MM.1S (cell line): ENCODE results near the gene AP3B1.

ENCODE experiments used
- DNase-seq: peaks from one replicate; pipeline ENCODE4 v3.0.0-alpha.2; 2015
- H2AFZ ChIP-seq: fragments of 300-600 bp; sonication (generic); 2 replicates; pipeline ENCODE4 v1.6.0; 2016; ENCODE audit warnings: antibody characterized with exemption, low read length
- H3F3A ChIP-seq: fragments of 300-600 bp; sonication (generic); 2 replicates; pipeline ENCODE4 v1.6.1; 2016; ENCODE audit warnings: mild to moderate bottlenecking, antibody characterized with exemption, low read length, moderate library complexity, mixed read lengths; ENCODE audit not compliant: insufficient read depth
- H3K27ac ChIP-seq: fragments of 300-600 bp; sonication (generic); 2 replicates; pipeline ENCODE4 v1.5.1; 2016; ENCODE audit warnings: mild to moderate bottlenecking, low read length
- H3K27me3 ChIP-seq: fragments of 300-600 bp; sonication (generic); replicated peaks from 2 replicates; pipeline ENCODE4 v1.6.0; 2016; ENCODE audit warnings: low read length; ENCODE audit not compliant: insufficient read depth
- H3K36me3 ChIP-seq: fragments of 300-600 bp; sonication (generic); replicated peaks from 2 replicates; pipeline ENCODE4 v1.6.1; 2016; ENCODE audit warnings: mild to moderate bottlenecking, low read length, mixed read lengths; ENCODE audit not compliant: insufficient read depth
- H3K4me1 ChIP-seq: fragments of 300-600 bp; sonication (generic); 2 replicates; pipeline ENCODE4 v1.6.1; 2016; ENCODE audit warnings: low read length, mixed read lengths
- H3K4me2 ChIP-seq: fragments of 300-600 bp; sonication (generic); 2 replicates; pipeline ENCODE4 v1.6.0; 2016; ENCODE audit warnings: low read depth, low read length
- H3K4me3 ChIP-seq: fragments of 300-600 bp; sonication (generic); 2 replicates; pipeline ENCODE4 v1.5.1; 2016; ENCODE audit warnings: low read length, mixed read lengths
- H3K79me2 ChIP-seq: fragments of 300-600 bp; sonication (generic); 2 replicates; pipeline ENCODE4 v1.6.1; 2016; ENCODE audit warnings: mixed run types, low read length, mixed read lengths
- H3K9ac ChIP-seq: fragments of 300-600 bp; sonication (generic); 2 replicates; pipeline ENCODE4 v1.6.1; 2016; ENCODE audit warnings: low read length, mixed read lengths
- H3K9me2 ChIP-seq: fragments of 300-600 bp; sonication (generic); replicated peaks from 2 replicates; pipeline ENCODE4 v1.6.1; 2016; ENCODE audit warnings: mild to moderate bottlenecking, low read length, mixed read lengths; ENCODE audit not compliant: insufficient read depth
- H3K9me3 ChIP-seq: fragments of 300-600 bp; sonication (generic); replicated peaks from 2 replicates; pipeline ENCODE4 v1.6.1; 2016; ENCODE audit warnings: mild to moderate bottlenecking, low read length, mixed read lengths; ENCODE audit not compliant: insufficient read depth
- H4K20me1 ChIP-seq: fragments of 300-600 bp; sonication (generic); 2 replicates; pipeline ENCODE4 v1.6.1; 2016; ENCODE audit warnings: mild to moderate bottlenecking, low read length, moderate library complexity, mixed read lengths; ENCODE audit not compliant: insufficient read depth
- CTCF ChIP-seq: fragments of 300-600 bp; sonication (generic); IDR thresholded peaks from 2 replicates; pipeline ENCODE4 v1.5.1; 2016; ENCODE audit warnings: antibody characterized with exemption, low read length, mixed read lengths
- EZH2 ChIP-seq: fragments of 300-600 bp; sonication (generic); optimal IDR thresholded peaks from 2 replicates; pipeline ENCODE3; 2017; ENCODE audit warnings: low read depth, mild to moderate bottlenecking, antibody characterized with exemption, low read length, mixed read lengths
- EZH2phosphoT487 ChIP-seq: fragments of 300-600 bp; sonication (generic); IDR thresholded peaks from 2 replicates; pipeline ENCODE4 v1.6.1; 2018; ENCODE audit warnings: antibody characterized with exemption, low read length

Gene AP3B1

GRCh38 chr5:78283802-78284201 lies 10.7 kb downstream of the AP3B1 start:
- peaks cover 65% of the 10 kb centered on the region for H3K79me2 ChIP-seq
- no peak overlapping the region for H2AFZ ChIP-seq
- H3K4me2 ChIP-seq = no peak overlapping the region
- no peak for DNase-seq
- no peaks in the 10 kb centered on the region for H3K27me3 ChIP-seq
- no peak overlapping the region for H3K4me3 ChIP-seq
- H3K27ac ChIP-seq = no peak overlapping the region
- H3K9me2 ChIP-seq = no peaks in the 10 kb centered on the region
- H4K20me1 ChIP-seq = no peaks in the 10 kb centered on the region
- no peaks in the 10 kb centered on the region for H3K9me3 ChIP-seq
- H3F3A ChIP-seq = no peaks in the 10 kb centered on the region
- no peak overlapping the region for H3K9ac ChIP-seq
- TF ChIP-seq EZH2 = no peak
- H3K4me1 ChIP-seq = no peaks in the 10 kb centered on the region
- H3K36me3 ChIP-seq = no peaks in the 10 kb centered on the region

GRCh38 chr5:78283105-78283504 lies 11.4 kb downstream of the AP3B1 start:
- TF ChIP-seq CTCF (no peak), EZH2 (no peak), EZH2phosphoT487 (no peak)
- no peak for DNase-seq
- Histone ChIP-seq H3K27me3 (no peaks in the 10 kb centered on the region), H3F3A (no peaks in the 10 kb centered on the region), H3K4me3 (no peak overlapping the region), H3K9ac (no peak overlapping the region), H4K20me1 (no peaks in the 10 kb centered on the region), H3K27ac (no peak overlapping the region), H3K9me3 (no peaks in the 10 kb centered on the region), H3K4me1 (no peaks in the 10 kb centered on the region), H3K36me3 (no peaks in the 10 kb centered on the region), H3K9me2 (no peaks in the 10 kb centered on the region), H2AFZ (no peak overlapping the region), H3K79me2 (peaks cover 58% of the 10 kb centered on the region), H3K4me2 (no peak overlapping the region)

- H3K27me3 ChIP-seq = no peaks in the 10 kb centered on the region
- H3F3A ChIP-seq = no peaks in the 10 kb centered on the region
- H3K79me2 ChIP-seq = peaks cover 47% of the 10 kb centered on the region
- DNase-seq = no peak
- no peaks in the 10 kb centered on the region for H3K36me3 ChIP-seq
- no peak overlapping the region for H3K4me3 ChIP-seq
- no peaks in the 10 kb centered on the region for H3K9me2 ChIP-seq
- H3K4me2 ChIP-seq = no peak overlapping the region
- no peaks in the 10 kb centered on the region for H3K4me1 ChIP-seq
- H2AFZ ChIP-seq = no peak overlapping the region
- no peak overlapping the region for H3K9ac ChIP-seq
- no peaks in the 10 kb centered on the region for H3K9me3 ChIP-seq
- no peak overlapping the region for H3K27ac ChIP-seq
- no peak for TF ChIP-seq EZH2
- no peak for TF ChIP-seq EZH2phosphoT487
- no peak for TF ChIP-seq CTCF
- H4K20me1 ChIP-seq = no peaks in the 10 kb centered on the region
Observed at GRCh38 chr5:78280261-78280660, 14.2 kb downstream of the AP3B1 start.

- peaks cover 50% of the 10 kb centered on the region for H3K79me2 ChIP-seq
Observed at GRCh38 chr5:78279194-78279593, 15.3 kb downstream of the AP3B1 start.

More at GRCh38 chr5:78279194-78279593, 15.3 kb downstream of the AP3B1 start:
- no peak overlapping the region for H3K4me3 ChIP-seq
- no peak overlapping the region for H3K27ac ChIP-seq
- no peaks in the 10 kb centered on the region for H3K4me1 ChIP-seq
- no peaks in the 10 kb centered on the region for H3F3A ChIP-seq
- no peak overlapping the region for H3K9ac ChIP-seq
- H2AFZ ChIP-seq = no peak overlapping the region
- no peaks in the 10 kb centered on the region for H3K36me3 ChIP-seq
- TF ChIP-seq CTCF (no peak), EZH2phosphoT487 (no peak), EZH2 (no peak)
- no peaks in the 10 kb centered on the region for H3K27me3 ChIP-seq
- H3K4me2 ChIP-seq = no peak overlapping the region
- H4K20me1 ChIP-seq = no peaks in the 10 kb centered on the region
- H3K9me3 ChIP-seq = no peaks in the 10 kb centered on the region
- DNase-seq = no peak
- H3K9me2 ChIP-seq = no peaks in the 10 kb centered on the region
